Spleen (tissue), 11 donors: ENCODE measurements around the gene MATN1. TPM values are rescaled to one million over a fixed set of nuclear protein-coding genes. Genes with fewer than 3 reads are reported as not detected.

Source experiments
- DNase-seq: peaks from one replicate; pipeline ENCODE4 v3.0.0-alpha.2; 2020
- H3K27ac ChIP-seq, 8 donors: fragments of 200-600 bp; sonication (generic) in 7 of 8; 1 replicate in 4 of 8; 2 replicates in 4 of 8; pipeline versions ENCODE4 v1.5.0 to v1.8.0; 2016 to 2021; ENCODE audit warnings: inconsistent platforms in 4 of 8, mild to moderate bottlenecking in 4 of 8, moderate library complexity in 1 of 8
- H3K27me3 ChIP-seq, 7 donors: fragments of 200-600 bp; sonication (generic) in 6 of 7; replicated peaks in 1 of 7; 1 replicate in 4 of 7; 2 replicates in 3 of 7; pipeline versions ENCODE4 v1.5.0 to v1.8.0; 2016 to 2021; ENCODE audit warnings: inconsistent platforms in 3 of 7, mild to moderate bottlenecking in 1 of 7
- H3K36me3 ChIP-seq, 6 donors: fragments of 200-600 bp; sonication (generic) in 5 of 6; 1 replicate in 4 of 6; 2 replicates in 2 of 6; pipeline versions ENCODE4 v1.5.0 to v1.8.0; 2016 to 2021; ENCODE audit warnings: inconsistent platforms in 2 of 6
- H3K4me1 ChIP-seq, 6 donors: fragments of 200-600 bp; sonication (generic) in 5 of 6; 1 replicate in 3 of 6; 2 replicates in 3 of 6; pipeline versions ENCODE4 v1.5.0 to v1.8.0; 2016 to 2021; ENCODE audit warnings: inconsistent platforms in 3 of 6
- H3K4me3 ChIP-seq, 8 donors: fragments of 200-600 bp; sonication (generic) in 7 of 8; 1 replicate in 4 of 8; 2 replicates in 4 of 8; pipeline versions ENCODE4 v1.5.0 to v1.8.0; 2016 to 2021; ENCODE audit warnings: inconsistent platforms in 4 of 8, mild to moderate bottlenecking in 4 of 8, moderate library complexity in 2 of 8
- H3K9me3 ChIP-seq, 8 donors: fragments of 200-600 bp; sonication (generic) in 7 of 8; 1 replicate in 4 of 8; 2 replicates in 4 of 8; pipeline versions ENCODE4 v1.5.0 to v1.8.0; 2016 to 2021; ENCODE audit warnings: inconsistent platforms in 4 of 8
- CTCF ChIP-seq, 11 experiments: fragments of 200-600 bp in 7 of 11; fragments of 450-650 bp in 4 of 11; sonication (generic) in 4 of 11; IDR thresholded peaks in 8 of 11; conservative IDR thresholded peaks in 3 of 11; 1 replicate in 7 of 11; 2 replicates in 4 of 11; pipeline versions ENCODE4 v1.4.0 to v1.8.0; 2016 to 2021; ENCODE audit warnings: antibody characterized with exemption in 11 of 11, inconsistent platforms in 4 of 11, mild to moderate bottlenecking in 1 of 11
- POLR2A ChIP-seq, 3 donors: fragments of 450-650 bp; IDR thresholded peaks; one replicate each; pipeline ENCODE4 v1.5.1; 2017; ENCODE audit warnings: antibody characterized with exemption in 3 of 3, mild to moderate bottlenecking in 1 of 3
- POLR2AphosphoS5 ChIP-seq, 3 donors: sonication (generic); formaldehyde crosslinking; IDR thresholded peaks; one replicate each; pipeline ENCODE4 v1.5.1; 2017; ENCODE audit warnings: antibody characterized with exemption in 3 of 3
- WGBS, 5 donors: extraction: QIAGEN DNeasy Blood & Tissue Kit in 3 of 5; methylation state at CpG; one replicate each; pipeline versions ENCODE4 v1.1.5 to v1.1.7; 2013 to 2018; 5-methylcytosine and 5-hydroxymethylcytosine counted together
- intact Hi-C: fragments of 100-400 bp; cut with DNase I; formaldehyde crosslinking; loops from one replicate; pipeline ENCODE4 v1.15.0; 2023; ENCODE audit warnings: low total_unique reads
- polyA plus RNA-seq, 3 donors: library from polyadenylated mRNA; stranded (reverse); fragments of 200-250 nt; gene quantifications; one replicate each; pipeline ENCODE4 v1.2.1, GENCODE V29; 2013
- total RNA-seq, 7 donors: library from RNA; depleted of rRNA in 3 of 7; stranded (reverse); fragments of >200 nt in 3 of 7; fragmentation: NEBNext Ultra II Directional in 4 of 7; extraction: Animal tissue kit (Norgen Biotek cat#: 25700) in 4 of 7; gene quantifications; one replicate each; pipeline versions ENCODE4 v1.1.0 to v1.2.1, GENCODE V29; 2016 to 2021
- donor health status: healthy with polysubstance abuse.
- donor health status: DM: no; HTN: no; CAD: no; lungs with moderate emphysema.
- donor health status: DM: no; HTN: no; CAD: no.
- donor health status: Bipolar disorder and iron deficiency.
- donor health status: healthy.
- donor health status: DM: no; HTN: no; CAD: no.
- donor health status: DM: yes; HTN: yes; CAD: no.

Gene MATN1
- total and polyA plus RNA-seq, 10 donors = 0.04 to 1.1 (median 0.54) TPM; not detected in 1

DNA sequence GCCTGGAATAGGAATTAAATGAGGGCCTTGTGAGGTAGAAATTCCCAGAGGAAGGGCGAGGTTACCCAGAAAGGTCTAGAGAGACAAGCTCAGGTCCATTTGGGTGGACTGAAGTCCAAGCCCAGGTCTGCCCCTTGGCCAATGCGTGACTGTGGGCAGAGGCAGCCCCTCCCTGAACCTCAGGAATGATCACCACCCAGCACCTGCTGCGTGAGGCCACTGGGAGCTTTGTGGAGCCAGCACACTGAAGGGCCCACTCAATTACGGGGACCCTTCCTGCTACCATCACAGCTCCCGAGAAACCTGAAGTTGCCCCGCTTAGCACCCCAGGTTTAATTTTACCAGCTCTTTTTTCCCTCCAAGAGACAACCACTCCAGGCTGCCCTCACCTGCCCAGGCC is 6.5 kb upstream of the MATN1 start:
- H3K9me3 ChIP-seq = no peaks in the 10 kb centered on the region
- whole genome bisulfite sequencing, 5 donors = 83 to 93% (median 87%) methylated on average over 6 of the region's 6 CpGs
- DNase-seq = no peak
- peaks cover 17 to 68% (median 33%) of the 10 kb centered on the region in 6 donors for H3K4me1 ChIP-seq
- H3K27ac ChIP-seq = peak overlapping the region; percentile 2 to 81 (median 63)
- H3K4me3 ChIP-seq = no peak overlapping the region
- no peak for TF ChIP-seq POLR2A (IDR thresholded peaks at IDR 0.05)
- TF ChIP-seq CTCF (IDR thresholded peaks at IDR 0.05 in 8 of 11, conservative IDR thresholded peaks at IDR 0.05 in 3 of 11) = no peak
- TF ChIP-seq POLR2AphosphoS5 (IDR thresholded peaks at IDR 0.05) = no peak
- peaks cover 0 to 55% (median 36%) of the 10 kb centered on the region in 6 donors for H3K36me3 ChIP-seq
- no peaks in the 10 kb centered on the region for H3K27me3 ChIP-seq
- intact Hi-C loops = loop anchor here (10.0 kb wide), 1 partner anchor 185 kb away; no protein-coding TSS in a partner anchor

- H3K9me3 ChIP-seq = no peaks in the 10 kb centered on the region
- H3K36me3 ChIP-seq = peaks cover 0 to 54% (median 28%) of the 10 kb centered on the region in 6 donors
- peak overlapping the region in 5 of 8 donors; percentile 15 to 81 (median 68) for H3K27ac ChIP-seq
- H3K27me3 ChIP-seq = no peaks in the 10 kb centered on the region
- H3K4me3 ChIP-seq = no peak overlapping the region
- intact Hi-C loops = loop anchor here (10.0 kb wide), 1 partner anchor 186 kb away; no protein-coding TSS in a partner anchor
- no peak for DNase-seq
- peaks cover 17 to 67% (median 36%) of the 10 kb centered on the region in 6 donors for H3K4me1 ChIP-seq
- 74 to 87% (median 83%) methylated on average over 12 to 17 of the region's 17 CpGs for WGBS, 5 donors
- TF ChIP-seq POLR2A (IDR thresholded peaks at IDR 0.05) (no peak), CTCF (IDR thresholded peaks at IDR 0.05 in 8 of 11, conservative IDR thresholded peaks at IDR 0.05 in 3 of 11) (no peak), POLR2AphosphoS5 (IDR thresholded peaks at IDR 0.05) (peak in 2 of 3 donors; percentile 46 to 59)
Measured at GRCh38 chr1:30728832-30729638, 5.7 kb upstream of the MATN1 start.

GRCh38 chr1:30728340-30728739 is 5.0 kb upstream of the MATN1 start:
- H3K36me3 ChIP-seq = peaks cover 0 to 54% (median 23%) of the 10 kb centered on the region in 6 donors
- TF ChIP-seq POLR2A (IDR thresholded peaks at IDR 0.05) = no peak
- TF ChIP-seq POLR2AphosphoS5 (IDR thresholded peaks at IDR 0.05) = no peak
- no peak for TF ChIP-seq CTCF (IDR thresholded peaks at IDR 0.05 in 8 of 11, conservative IDR thresholded peaks at IDR 0.05 in 3 of 11)
- peak overlapping the region in 1 of 8 donors; percentile 81 for H3K27ac ChIP-seq
- 79 to 87% (median 81%) methylated on average over 7 to 8 of the region's 8 CpGs for WGBS, 5 donors
- intact Hi-C loops = loop anchor here (10.0 kb wide), 1 partner anchor 186 kb away; no protein-coding TSS in a partner anchor
- DNase-seq = no peak
- H3K4me1 ChIP-seq = peaks cover 17 to 67% (median 41%) of the 10 kb centered on the region in 6 donors
- no peaks in the 10 kb centered on the region for H3K9me3 ChIP-seq
- no peak overlapping the region for H3K4me3 ChIP-seq
- H3K27me3 ChIP-seq = no peaks in the 10 kb centered on the region

- Histone ChIP-seq H3K4me1 (peaks cover 17 to 67% (median 41%) of the 10 kb centered on the region in 6 donors), H3K27ac (no peak overlapping the region), H3K36me3 (peaks cover 0 to 54% (median 20%) of the 10 kb centered on the region in 6 donors), H3K9me3 (no peaks in the 10 kb centered on the region), H3K27me3 (no peaks in the 10 kb centered on the region), H3K4me3 (no peak overlapping the region)
- 92 to 100% (median 95%) methylated on average over 2 of the region's 2 CpGs for WGBS, 5 donors
- TF ChIP-seq POLR2AphosphoS5 (IDR thresholded peaks at IDR 0.05) (no peak), POLR2A (IDR thresholded peaks at IDR 0.05) (no peak), CTCF (IDR thresholded peaks at IDR 0.05 in 8 of 11, conservative IDR thresholded peaks at IDR 0.05 in 3 of 11) (no peak)
- intact Hi-C loops = loop anchor here (10.0 kb wide), 1 partner anchor 187 kb away; no protein-coding TSS in a partner anchor
- DNase-seq = no peak
Measured at GRCh38 chr1:30727824-30728223, 4.4 kb upstream of the MATN1 start.
